K562 (cell line): ENCODE results near the gene DXO. TPM values are rescaled to one million over a fixed set of nuclear protein-coding genes. Genes with fewer than 3 reads are reported as not detected.

Experiments used
- AFF4 ChIP-seq: sonication (generic); formaldehyde crosslinking; IDR thresholded peaks from 2 replicates; pipeline ENCODE4 v1.8.0; 2023; ENCODE audit warnings: mild to moderate bottlenecking, missing genetic modification reagents
- CUX1 ChIP-seq: fragments of 200-800 bp; sonication (Bioruptor generic); IDR thresholded peaks from 2 replicates; pipeline ENCODE4 v1.6.1; 2016; ENCODE audit warnings: missing genetic modification characterization, missing compliant biosample characterization
- FOXP1 ChIP-seq: sonication (generic); formaldehyde crosslinking; IDR thresholded peaks from 2 replicates; pipeline ENCODE4 v1.8.0; 2022; ENCODE audit warnings: mild to moderate bottlenecking, missing genetic modification reagents
- PHF21A ChIP-seq: fragments of 450-650 bp; IDR thresholded peaks from 2 replicates; pipeline ENCODE4 v1.6.1; 2017; ENCODE audit warnings: low read depth, borderline replicate concordance
- POLR2G ChIP-seq: fragments of 200-400 bp; formaldehyde crosslinking; IDR thresholded peaks from 2 replicates; pipeline ENCODE4 v1.6.1; 2017; ENCODE audit warnings: low read depth, mild to moderate bottlenecking, antibody characterized with exemption, low read length, moderate library complexity
- REST ChIP-seq, 2 experiments: fragments of 450-650 bp; formaldehyde crosslinking in 1 of 2; IDR thresholded peaks; 2 replicates each; pipeline versions ENCODE4 v1.4.0 to v1.6.1; 2014 to 2020; ENCODE audit warnings: mild to moderate bottlenecking in 2 of 2, borderline replicate concordance in 1 of 2, low read depth in 1 of 2
- SRSF9 ChIP-seq: fragments of 200-400 bp; formaldehyde crosslinking; IDR thresholded peaks from 2 replicates; pipeline ENCODE4 v1.6.1; 2017; ENCODE audit warnings: low read depth, low read length, borderline replicate concordance
- TEAD4 ChIP-seq, 2 experiments: sonication (generic) in 1 of 2; formaldehyde crosslinking in 1 of 2; IDR thresholded peaks; 2 replicates each; pipeline versions ENCODE4 v1.6.1 to v1.8.0; 2012 to 2022; ENCODE audit warnings: borderline replicate concordance in 1 of 2, inconsistent platforms in 1 of 2, low read length in 1 of 2, mild to moderate bottlenecking in 1 of 2, missing genetic modification reagents in 1 of 2
- ZNF165 ChIP-seq: fragments of 250-450 bp; sonication (Bioruptor Pico); IDR thresholded peaks from 2 replicates; pipeline ENCODE4 v1.4.0; 2020; ENCODE audit warnings: borderline replicate concordance
- polyA plus RNA-seq, 8 experiments: library from polyadenylated mRNA; depleted of rRNA in 4 of 8; stranded (reverse) in 5 of 8; unstranded in 3 of 8; fragments of >200 nt; fragmentation: Nextera tagmentation in 2 of 8; fragmentation: Illumina TruSeq in 1 of 8; extraction: Ambion mirVana in 2 of 8; extraction: Trizol in 1 of 8; gene quantifications; 2 replicates each; pipeline versions ENCODE4 v1.2.1 to v1.2.3, GENCODE V29; 2011 to 2014; ENCODE audit warnings: inconsistent platforms in 1 of 8, missing spikeins in 1 of 8
- total RNA-seq, 7 experiments: library from RNA; depleted of rRNA in 6 of 7; stranded (reverse); fragments of >200 nt in 6 of 7; fragmentation: Illumina TruSeq in 2 of 7; extraction: Trizol in 2 of 7; gene quantifications; 2 replicates each; pipeline versions ENCODE4 v1.2.1 to v1.2.3, GENCODE V29; 2011 to 2021; ENCODE audit warnings: low replicate concordance in 1 of 7

The DXO gene
- total and polyA plus RNA-seq, 9 of the 15 experiments (the other 6 are each of a cell fraction or from before 2014, with no cell fraction given) = 6.4 to 35.1 (median 19.4) TPM

- TF ChIP-seq REST (IDR thresholded peaks at IDR 0.05; ENCODE audit: borderline replicate concordance) = peak; percentile 15; the same call in 1 of the 2 replicates
- TF ChIP-seq REST (CRISPR knock-in tag; IDR thresholded peaks at IDR 0.05; ENCODE audit: low read depth) = no peak
- TF ChIP-seq POLR2G = no peak
- TF ChIP-seq TEAD4 (IDR thresholded peaks at IDR 0.05; ENCODE audit: low read length) = no peak
- TF ChIP-seq TEAD4 (CRISPR knock-in tag; IDR thresholded peaks at IDR 0.05; ENCODE audit: borderline replicate concordance) = 0 out of 2 replicates have a peak, but pooled peaks have one; percentile 15
- TF ChIP-seq ZNF165 (CRISPR knock-in tag) = no peak
- no peak for TF ChIP-seq AFF4 (CRISPR knock-in tag)
- no peak for TF ChIP-seq CUX1
- TF ChIP-seq FOXP1 (CRISPR knock-in tag) = no peak
- no peak for TF ChIP-seq PHF21A
- TF ChIP-seq SRSF9 = no peak
These were observed 43.3 kb downstream of the DXO start (continued) for GRCh38 chr6:31928672-31928939.
